Measurements from ENCODE around the gene MEX3A.

MEX3A gene

GRCh38 chr1:156069490-156070455 lies 12.5 kb downstream of the MEX3A start:
- Mint-ChIP-seq H3K4me1 (ENCODE audit: low read depth) (peaks cover 13% of the 10 kb centered on the region), H3K36me3 (ENCODE audit: low read depth) (no peaks in the 10 kb centered on the region), H3K27ac (no peak overlapping the region), H3K9me3 (no peaks in the 10 kb centered on the region), H3K27me3 (ENCODE audit: low read depth) (peaks cover 12% of the 10 kb centered on the region), H3K4me3 (no peak overlapping the region)

- H3K36me3 Mint-ChIP-seq (ENCODE audit: low read depth), result no peaks in the 10 kb centered on the region
- no peak overlapping the region for H3K27ac Mint-ChIP-seq
- peaks cover 12% of the 10 kb centered on the region for H3K27me3 Mint-ChIP-seq (ENCODE audit: low read depth)
- H3K9me3 Mint-ChIP-seq, result no peaks in the 10 kb centered on the region
- H3K4me3 Mint-ChIP-seq, result no peak overlapping the region
- H3K4me1 Mint-ChIP-seq (ENCODE audit: low read depth), result peaks cover 13% of the 10 kb centered on the region
Observed at GRCh38 chr1:156067262-156067661, 15.0 kb downstream of the MEX3A start.

- Mint-ChIP-seq H3K27ac (no peak overlapping the region), H3K36me3 (ENCODE audit: low read depth) (no peaks in the 10 kb centered on the region), H3K9me3 (no peaks in the 10 kb centered on the region), H3K4me3 (no peak overlapping the region), H3K27me3 (ENCODE audit: low read depth) (peaks cover 7% of the 10 kb centered on the region), H3K4me1 (ENCODE audit: low read depth) (peaks cover 13% of the 10 kb centered on the region)
Observed at GRCh38 chr1:156065871-156066270, 16.4 kb downstream of the MEX3A start.

GRCh38 chr1:156065212-156065611 lies 17.1 kb downstream of the MEX3A start:
- H3K27me3 Mint-ChIP-seq (ENCODE audit: low read depth), result peaks cover 6% of the 10 kb centered on the region
- no peak overlapping the region for H3K4me3 Mint-ChIP-seq
- H3K4me1 Mint-ChIP-seq (ENCODE audit: low read depth), result peaks cover 13% of the 10 kb centered on the region
- no peak overlapping the region for H3K27ac Mint-ChIP-seq
- no peaks in the 10 kb centered on the region for H3K9me3 Mint-ChIP-seq
- H3K36me3 Mint-ChIP-seq (ENCODE audit: low read depth), result no peaks in the 10 kb centered on the region

GRCh38 chr1:156064615-156065014 lies 17.6 kb downstream of the MEX3A start:
- no peaks in the 10 kb centered on the region for H3K9me3 Mint-ChIP-seq
- no peaks in the 10 kb centered on the region for H3K36me3 Mint-ChIP-seq (ENCODE audit: low read depth)
- peaks cover 13% of the 10 kb centered on the region for H3K4me1 Mint-ChIP-seq (ENCODE audit: low read depth)
- no peak overlapping the region for H3K27ac Mint-ChIP-seq
- peaks cover 3% of the 10 kb centered on the region for H3K27me3 Mint-ChIP-seq (ENCODE audit: low read depth)
- H3K4me3 Mint-ChIP-seq, result no peak overlapping the region

GRCh38 chr1:156063997-156064285 lies 18.3 kb downstream of the MEX3A start:
- Mint-ChIP-seq H3K9me3 (no peaks in the 10 kb centered on the region), H3K27me3 (ENCODE audit: low read depth) (peaks cover 3% of the 10 kb centered on the region), H3K36me3 (ENCODE audit: low read depth) (no peaks in the 10 kb centered on the region), H3K4me1 (ENCODE audit: low read depth) (peaks cover 13% of the 10 kb centered on the region), H3K4me3 (no peak overlapping the region), H3K27ac (no peak overlapping the region)

- Mint-ChIP-seq H3K36me3 (ENCODE audit: low read depth) (peaks cover 3% of the 10 kb centered on the region), H3K27ac (no peak overlapping the region), H3K4me3 (no peak overlapping the region), H3K9me3 (no peaks in the 10 kb centered on the region), H3K27me3 (ENCODE audit: low read depth) (peaks cover 3% of the 10 kb centered on the region), H3K4me1 (ENCODE audit: low read depth) (peaks cover 13% of the 10 kb centered on the region)
Observed at GRCh38 chr1:156062189-156062588, 20.1 kb downstream of the MEX3A start.

GRCh38 chr1:156060937-156061636 lies 21.2 kb downstream of the MEX3A start, which contains the start of gene RAB25:
Gene RAB25, plus strand, starts transcription at chr1:156061160. Its CDS starts 241 bp downstream, at chr1:156061401.
- H3K4me1 Mint-ChIP-seq (ENCODE audit: low read depth), result peaks cover 9% of the 10 kb centered on the region
- no peak within 1 kb of the TSS for H3K27ac Mint-ChIP-seq
- H3K9me3 Mint-ChIP-seq, result no peaks in the 10 kb centered on the region
- peaks cover 5% of the 10 kb centered on the region for H3K36me3 Mint-ChIP-seq (ENCODE audit: low read depth)
- H3K27me3 Mint-ChIP-seq (ENCODE audit: low read depth), result no peaks in the 10 kb centered on the region
- no peak within 1 kb of the TSS for H3K4me3 Mint-ChIP-seq

- Mint-ChIP-seq H3K4me3 (no peak overlapping the region), H3K4me1 (ENCODE audit: low read depth) (peaks cover 18% of the 10 kb centered on the region), H3K36me3 (ENCODE audit: low read depth) (peaks cover 5% of the 10 kb centered on the region), H3K27me3 (ENCODE audit: low read depth) (no peaks in the 10 kb centered on the region), H3K9me3 (no peaks in the 10 kb centered on the region), H3K27ac (no peak overlapping the region)
Observed at GRCh38 chr1:156056326-156056849, 25.9 kb downstream of the MEX3A start.

GRCh38 chr1:156055281-156056048 lies 26.8 kb downstream of the MEX3A start:
- Mint-ChIP-seq H3K4me3 (peak overlapping the region; percentile 86), H3K27me3 (ENCODE audit: low read depth) (no peaks in the 10 kb centered on the region), H3K36me3 (ENCODE audit: low read depth) (peaks cover 5% of the 10 kb centered on the region), H3K9me3 (no peaks in the 10 kb centered on the region), H3K4me1 (ENCODE audit: low read depth) (peaks cover 18% of the 10 kb centered on the region), H3K27ac (peak overlapping the region; percentile 36)

GRCh38 chr1:156054500-156055280 lies 27.6 kb downstream of the MEX3A start, which contains the start of gene LAMTOR2:
Gene LAMTOR2, plus strand, starts transcription at chr1:156054782. Its CDS starts 108 bp downstream, at chr1:156054890.
- Mint-ChIP-seq H3K36me3 (ENCODE audit: low read depth) (peaks cover 11% of the 10 kb centered on the region), H3K27me3 (ENCODE audit: low read depth) (no peaks in the 10 kb centered on the region), H3K9me3 (no peaks in the 10 kb centered on the region), H3K4me3 (peak within 1 kb of the TSS; percentile 86), H3K4me1 (ENCODE audit: low read depth) (peaks cover 18% of the 10 kb centered on the region), H3K27ac (peak within 1 kb of the TSS; percentile 85)

- Mint-ChIP-seq H3K4me1 (ENCODE audit: low read depth) (peaks cover 18% of the 10 kb centered on the region), H3K4me3 (peak within 1 kb of the TSS; percentile 93), H3K27ac (peak within 1 kb of the TSS; percentile 92), H3K27me3 (ENCODE audit: low read depth) (no peaks in the 10 kb centered on the region), H3K9me3 (no peaks in the 10 kb centered on the region), H3K36me3 (ENCODE audit: low read depth) (peaks cover 13% of the 10 kb centered on the region)
Observed at GRCh38 chr1:156053768-156054499, 28.3 kb downstream of the MEX3A start, which contains the start of gene UBQLN4. Gene UBQLN4, minus strand, starts transcription at chr1:156053798. Its CDS starts 97 bp downstream, at chr1:156053701.

Measured in T-helper 1 cell treated with Interleukin-12 subunit alpha and Interleukin-12 subunit beta and Interleukin-4 antibody, amounts not matched to agents 30 μg/mL and 1 μg/mL, for 36 hours (primary cell).